Motor neuron (in vitro differentiated cells): ENCODE measurements around the gene CFAP68. TPM values are rescaled to one million over a fixed set of nuclear protein-coding genes. Genes with fewer than 3 reads are reported as not detected.

Experiments used
- ATAC-seq, 8 experiments: fragments of 200-7000 bp; cut with Tn5 transposase; replicated peaks in 6 of 8; 2 replicates each; pipeline ENCODE4 v1.8.0; 2021; ENCODE audit warnings: mild to moderate bottlenecking in 8 of 8, moderate library complexity in 8 of 8
- H3K27ac ChIP-seq, 2 donors: fragments of 250-450 bp; sonication (Bioruptor Pico); 2 replicates each; pipeline ENCODE4 v1.9.0; 2021; ENCODE audit warnings: antibody characterized with exemption in 2 of 2, mild to moderate bottlenecking in 2 of 2, moderate library complexity in 1 of 2
- H3K4me1 ChIP-seq, 2 donors: fragments of 250-450 bp; sonication (Bioruptor Pico); replicated peaks in 1 of 2; 2 replicates each; pipeline ENCODE4 v1.6.1; 2021; ENCODE audit warnings: antibody characterized with exemption in 2 of 2, mild to moderate bottlenecking in 2 of 2, moderate library complexity in 1 of 2
- H3K4me3 ChIP-seq, 5 donors: fragments of 250-450 bp; sonication (Bioruptor Pico); 2 replicates each; pipeline ENCODE4 v1.9.0; 2021; ENCODE audit warnings: antibody characterized with exemption in 5 of 5, mild to moderate bottlenecking in 5 of 5, moderate library complexity in 4 of 5
- WGBS, 10 experiments: fragments of 450-650 bp; shearing (Covaris generic); methylation state at CpG; one replicate each; pipeline ENCODE4 v1.0.0; 2022; 5-methylcytosine and 5-hydroxymethylcytosine counted together
- in situ Hi-C, 9 experiments: fragments of 400-800 bp; cut with MboI; loops; one replicate each; pipeline ENCODE4 v1.15.0; 2021; ENCODE audit warnings: low sequenced_read_pairs in 9 of 9, low pct_unique_long_range_greater_than_20kb in 2 of 9; ENCODE audit not compliant: unreplicated experiment in 9 of 9
- total RNA-seq, 8 experiments: library from RNA; unstranded; fragments of 300-600 nt; gene quantifications; 2 replicates each; pipeline versions ENCODE4 v1.2.3 to v1.2.4, GENCODE V29; 2022

The CFAP68 gene
- total RNA-seq, 8 experiments from 2014 or later: 25.9 to 72.1 (median 34.5) TPM

DNA sequence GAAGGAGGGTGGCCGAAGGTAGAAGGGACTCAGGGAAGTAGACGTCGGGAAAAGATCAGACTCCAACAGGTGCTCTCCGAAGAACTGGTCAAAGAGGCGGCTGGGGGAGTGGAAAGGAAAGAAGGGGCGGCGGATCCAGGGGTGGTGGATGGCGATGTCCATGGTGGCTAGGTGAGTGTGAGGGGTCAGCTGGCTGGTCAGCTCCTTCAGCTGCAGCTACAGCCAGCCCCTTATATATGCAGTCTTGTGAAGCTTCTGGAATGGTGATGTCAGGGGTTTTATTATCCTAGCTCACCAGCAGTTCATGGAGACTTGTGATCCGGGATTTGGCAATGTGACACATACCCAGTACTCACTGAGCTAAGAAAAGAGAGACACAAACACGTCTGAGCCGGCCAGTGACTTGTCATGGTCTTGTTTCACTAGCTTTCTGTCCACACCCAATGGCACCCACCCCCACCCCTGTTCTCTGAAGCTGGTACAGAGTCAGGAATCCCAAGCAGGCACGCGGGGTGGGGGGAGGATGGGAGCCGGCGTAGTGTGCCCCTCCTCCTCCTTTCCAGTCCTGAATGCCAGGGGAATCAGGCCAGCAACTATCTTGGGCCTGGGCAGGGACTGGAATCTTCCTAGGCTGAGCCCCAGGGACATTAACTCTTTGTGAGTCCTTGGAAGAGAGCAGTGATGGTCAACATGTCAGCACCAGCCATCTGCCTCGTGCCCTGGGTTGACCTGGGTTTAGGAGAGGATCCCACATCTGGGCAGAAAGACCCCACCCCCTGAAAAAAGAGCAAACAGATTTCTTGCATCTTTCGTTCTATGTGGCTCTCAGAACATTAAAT is 32.4 kb downstream of the CFAP68 start, which contains the start of gene CRYAB:
Gene CRYAB, minus strand, starts transcription at position 208 of the 839 bp plus-strand sequence. Its CDS starts 46 bp downstream, at position 162.
- in situ Hi-C loops: no loop called here
- peak; percentile 72 to 93 (median 90) for ATAC-seq
- no peak within 1 kb of the TSS for H3K4me3 ChIP-seq
- no peak within 1 kb of the TSS for H3K27ac ChIP-seq
- 11 to 100% (median 57%) methylated on average over 1 to 5 of the region's 17 CpGs; no CpG with 5 or more reads in 4 of the 10 experiments for WGBS, 10 experiments
- peaks cover 6 to 7% of the 10 kb centered on the region in 2 donors for H3K4me1 ChIP-seq

- Histone ChIP-seq H3K27ac (no peak within 1 kb of the TSS), H3K4me1 (peaks cover 6 to 7% of the 10 kb centered on the region in 2 donors), H3K4me3 (no peak within 1 kb of the TSS)
- 80% methylated on average over 1 of the region's 26 CpGs; no CpG with 5 or more reads in 9 of the 10 experiments for WGBS, 10 experiments
- in situ Hi-C loops: no loop called here
- ATAC-seq: peak in 1 of 8 experiments; percentile 9
Measured at GRCh38 chr11:111912535-111912934, 33.2 kb downstream of the CFAP68 start, which contains the start of gene HSPB2. HSPB2 (plus strand) TSS chr11:111912734; CDS start chr11:111912830, 96 bp downstream.

DNA sequence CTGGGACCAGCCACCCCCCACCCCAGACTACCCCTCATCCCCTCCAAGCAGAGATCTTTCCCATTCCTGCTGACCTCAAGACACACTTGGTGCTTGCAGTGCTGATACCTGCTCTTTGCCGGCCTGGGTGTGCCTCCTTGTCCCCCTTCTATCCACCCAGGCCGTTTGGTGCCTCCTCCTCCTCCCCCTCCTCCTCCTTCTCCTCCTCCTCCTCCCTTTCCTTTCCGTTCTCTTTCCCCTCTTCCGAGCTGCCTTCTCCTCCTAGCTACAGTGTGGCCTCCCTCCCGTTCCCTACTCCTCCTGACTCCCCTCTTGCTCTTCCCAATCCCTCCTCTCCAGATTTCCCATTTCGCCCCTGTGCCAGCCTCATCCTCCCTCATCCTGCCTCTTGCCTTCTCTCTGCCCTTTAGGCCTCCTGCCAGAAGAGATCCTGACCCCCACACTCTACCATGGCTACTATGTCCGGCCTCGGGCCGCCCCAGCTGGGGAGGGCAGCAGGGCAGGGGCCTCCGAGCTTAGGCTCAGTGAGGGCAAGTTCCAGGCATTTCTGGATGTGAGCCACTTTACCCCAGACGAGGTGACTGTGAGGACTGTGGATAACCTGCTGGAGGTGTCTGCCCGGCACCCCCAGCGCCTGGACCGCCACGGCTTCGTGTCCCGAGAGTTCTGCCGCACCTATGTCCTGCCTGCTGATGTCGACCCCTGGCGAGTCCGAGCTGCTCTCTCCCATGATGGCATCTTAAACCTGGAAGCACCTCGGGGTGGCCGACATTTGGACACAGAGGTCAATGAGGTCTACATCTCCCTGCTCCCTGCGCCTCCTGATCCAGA is 33.9 kb downstream of the CFAP68 start:
- ATAC-seq: peak in 2 of 8 experiments; percentile 9 to 22
- no peak overlapping the region for H3K4me3 ChIP-seq
- 0 to 100% (median 100%) methylated on average over 1 to 2 of the region's 24 CpGs; no CpG with 5 or more reads in 5 of the 10 experiments for WGBS, 10 experiments
- in situ Hi-C loops: no loop called here
- H3K27ac ChIP-seq: no peak overlapping the region
- peaks cover 6 to 7% of the 10 kb centered on the region in 2 donors for H3K4me1 ChIP-seq

GRCh38 chr11:111913997-111914396 is 34.7 kb downstream of the CFAP68 start:
- 55 to 63% (median 60%) methylated on average over 1 to 4 of the region's 4 CpGs; no CpG with 5 or more reads in 7 of the 10 experiments for WGBS, 10 experiments
- Histone ChIP-seq H3K27ac (no peak overlapping the region), H3K4me3 (no peak overlapping the region), H3K4me1 (peaks cover 6 to 12% of the 10 kb centered on the region in 2 donors)
- in situ Hi-C loops: no loop called here
- peak in 3 of 8 experiments; percentile 7 to 28 (median 8) for ATAC-seq

DNA sequence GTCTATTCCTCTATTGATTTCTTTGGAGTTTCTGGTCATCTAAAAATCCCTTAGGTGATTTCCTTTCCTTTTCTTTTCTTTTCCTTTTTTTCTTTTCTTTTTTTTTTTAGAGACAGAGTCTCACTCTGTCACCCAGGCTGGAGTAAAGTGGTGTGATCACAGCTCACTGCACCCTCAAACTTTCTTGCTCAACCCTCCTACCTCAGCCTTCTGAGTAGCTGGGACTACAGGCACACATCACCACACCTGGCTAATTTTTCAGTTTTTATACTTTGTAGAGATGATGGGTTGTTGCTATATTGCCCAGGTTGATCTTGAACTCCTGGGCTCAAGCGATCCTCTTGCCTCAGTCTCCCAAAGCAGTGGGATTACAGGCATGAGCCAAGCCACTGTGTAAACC is 37.4 kb downstream of the CFAP68 start:
- H3K4me3 ChIP-seq: no peak overlapping the region
- H3K27ac ChIP-seq: no peak overlapping the region
- ATAC-seq: no peak
- peaks cover 6 to 12% of the 10 kb centered on the region in 2 donors for H3K4me1 ChIP-seq
- in situ Hi-C loops: no loop called here
- 60 to 100% (median 86%) methylated on average over 1 of the region's 1 CpG; no CpG with 5 or more reads in 1 of the 10 experiments for WGBS, 10 experiments

DNA sequence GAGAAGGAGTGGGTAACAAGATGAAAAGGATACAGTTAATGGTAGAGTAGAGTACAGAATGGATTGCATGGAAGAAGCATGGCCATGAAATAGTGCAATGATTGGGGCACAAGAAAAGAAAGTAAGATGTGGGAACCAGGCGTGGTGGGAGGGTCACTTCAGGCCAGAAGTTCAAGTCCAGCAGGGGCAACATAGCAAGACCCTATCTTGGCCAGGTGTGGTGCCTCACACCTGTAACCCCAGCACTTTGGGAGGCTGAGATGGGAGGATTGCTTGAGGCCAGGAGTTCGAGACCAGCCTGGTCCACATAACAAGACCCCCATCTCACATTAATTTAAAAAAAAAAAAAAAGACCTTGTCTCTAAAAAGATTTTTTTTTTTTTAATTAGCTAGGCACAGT is 38.0 kb downstream of the CFAP68 start:
- peaks cover under 1 to 7% of the 10 kb centered on the region in 2 donors for H3K4me1 ChIP-seq
- in situ Hi-C loops: no loop called here
- no peak overlapping the region for H3K4me3 ChIP-seq
- 0 to 100% (median 93%) methylated on average over 1 to 2 of the region's 2 CpGs; no CpG with 5 or more reads in 1 of the 10 experiments for WGBS, 10 experiments
- no peak overlapping the region for H3K27ac ChIP-seq
- no peak for ATAC-seq

- ATAC-seq: no peak
- Histone ChIP-seq H3K4me1 (peaks cover 0 to 5% of the 10 kb centered on the region in 2 donors), H3K27ac (no peak overlapping the region), H3K4me3 (no peak overlapping the region)
- WGBS, 10 experiments: 87 to 100% (median 100%) methylated on average over 1 to 3 of the region's 3 CpGs; no CpG with 5 or more reads in 3 of the 10 experiments
- in situ Hi-C loops: no loop called here
Measured at GRCh38 chr11:111917788-111918187, 38.4 kb downstream of the CFAP68 start.

DNA sequence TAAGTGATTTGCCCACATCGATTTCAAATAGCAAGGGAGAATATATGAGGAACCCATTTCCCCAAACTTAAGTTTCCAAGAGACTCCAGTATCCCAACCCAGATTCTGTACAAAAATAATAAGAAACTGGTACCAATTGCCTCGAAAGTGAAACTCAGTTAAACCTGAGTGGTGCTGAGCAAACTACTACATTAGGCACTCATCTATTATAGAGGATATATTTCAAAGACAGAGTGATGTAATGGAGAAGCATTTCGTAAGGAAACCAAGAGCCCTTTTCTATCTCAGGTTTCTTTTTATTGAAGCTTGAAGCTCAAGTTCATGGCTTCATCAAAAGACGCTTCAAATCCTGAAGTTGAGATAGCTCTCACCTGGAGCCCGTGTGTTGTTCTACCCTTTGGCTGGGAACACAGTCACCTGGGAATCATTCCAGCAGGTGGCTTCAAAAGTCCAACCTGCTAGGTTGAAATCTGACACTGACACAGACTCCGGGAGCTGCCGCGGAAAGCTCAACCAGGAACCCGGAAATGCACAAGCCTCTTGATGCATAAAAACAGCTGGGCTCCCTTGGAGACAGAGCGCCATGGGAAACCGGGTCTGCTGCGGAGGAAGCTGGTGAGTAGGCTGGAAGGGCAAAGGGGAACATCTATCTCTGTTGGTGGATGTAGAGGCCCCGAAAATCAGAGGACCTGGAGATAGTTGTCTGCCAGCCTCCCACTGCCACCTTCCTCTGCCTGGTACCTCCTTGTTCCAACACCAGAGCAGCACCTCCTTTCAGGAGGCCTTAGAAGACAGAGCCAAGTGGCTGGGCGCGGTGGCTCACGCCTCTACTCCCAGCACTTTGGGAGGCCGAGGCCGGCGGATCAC is 39.3 kb downstream of the CFAP68 start, which contains the start of gene C11orf52:
Gene C11orf52, plus strand, starts transcription at position 524 of the 867 bp plus-strand sequence. Its CDS starts 60 bp downstream, at position 584.
- no peak within 1 kb of the TSS for H3K4me3 ChIP-seq
- ATAC-seq: peak in 6 of 8 experiments; percentile 26 to 81 (median 64)
- WGBS, 10 experiments: 25 to 100% (median 73%) methylated on average over 1 to 12 of the region's 19 CpGs
- in situ Hi-C loops: no loop called here
- peaks cover 0 to 5% of the 10 kb centered on the region in 2 donors for H3K4me1 ChIP-seq
- H3K27ac ChIP-seq: no peak within 1 kb of the TSS

GRCh38 chr11:111920908-111921307 is 41.6 kb downstream of the CFAP68 start:
- Histone ChIP-seq H3K4me1 (peaks cover 0 to 6% of the 10 kb centered on the region in 2 donors), H3K27ac (no peak overlapping the region), H3K4me3 (no peak overlapping the region)
- no peak for ATAC-seq
- 60 to 100% (median 84%) methylated on average over 1 to 2 of the region's 2 CpGs; no CpG with 5 or more reads in 1 of the 10 experiments for WGBS, 10 experiments
- in situ Hi-C loops: no loop called here

GRCh38 chr11:111921541-111922230 is 42.3 kb downstream of the CFAP68 start:
- H3K27ac ChIP-seq: no peak overlapping the region
- ATAC-seq: no peak
- WGBS, 10 experiments: 83 to 100% (median 97%) methylated on average over 1 to 7 of the region's 7 CpGs
- no peak overlapping the region for H3K4me3 ChIP-seq
- peaks cover 6 to 12% of the 10 kb centered on the region in 2 donors for H3K4me1 ChIP-seq
- in situ Hi-C loops: no loop called here

DNA sequence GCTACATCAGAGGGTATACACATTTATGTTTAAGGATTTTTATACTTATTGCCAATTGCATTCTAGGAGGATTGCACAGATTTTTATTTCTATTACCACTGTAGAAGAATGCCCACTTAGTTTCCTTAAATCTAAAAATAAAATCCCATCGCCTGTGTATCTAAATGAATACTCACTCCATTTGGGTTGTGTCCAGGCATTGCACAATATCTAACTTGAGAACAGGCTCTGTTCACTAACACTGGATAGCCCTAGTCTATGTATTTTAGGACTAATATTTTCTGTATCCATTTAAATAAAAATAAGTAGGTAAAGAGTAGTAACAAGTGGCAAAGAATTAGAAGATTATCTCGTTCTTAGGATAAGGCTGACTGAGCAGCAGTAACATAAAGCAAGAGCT is 43.5 kb downstream of the CFAP68 start:
- Histone ChIP-seq H3K4me3 (no peak overlapping the region), H3K4me1 (peaks cover 7 to 15% of the 10 kb centered on the region in 2 donors), H3K27ac (no peak overlapping the region)
- in situ Hi-C loops: no loop called here
- peak in 2 of 8 experiments; percentile 2 to 4 for ATAC-seq
- 0 to 80% (median 50%) methylated on average over 1 to 2 of the region's 2 CpGs; no CpG with 5 or more reads in 3 of the 10 experiments for WGBS, 10 experiments
